22Rv1 (cell line): ENCODE measurements around the gene EPHB1.

Experiments used
- ZFX ChIP-seq: fragments of 450-650 bp; IDR thresholded peaks from 2 replicates; pipeline ENCODE4 v1.6.1; 2017; ENCODE audit warnings: antibody characterized with exemption, borderline replicate concordance
- TF ChIP-seq, protein P1 (sequence below): fragments of 450-650 bp; IDR thresholded peaks from 2 replicates; pipeline ENCODE4 v1.5.1; 2017; ENCODE audit warnings: mild to moderate bottlenecking

DNA sequence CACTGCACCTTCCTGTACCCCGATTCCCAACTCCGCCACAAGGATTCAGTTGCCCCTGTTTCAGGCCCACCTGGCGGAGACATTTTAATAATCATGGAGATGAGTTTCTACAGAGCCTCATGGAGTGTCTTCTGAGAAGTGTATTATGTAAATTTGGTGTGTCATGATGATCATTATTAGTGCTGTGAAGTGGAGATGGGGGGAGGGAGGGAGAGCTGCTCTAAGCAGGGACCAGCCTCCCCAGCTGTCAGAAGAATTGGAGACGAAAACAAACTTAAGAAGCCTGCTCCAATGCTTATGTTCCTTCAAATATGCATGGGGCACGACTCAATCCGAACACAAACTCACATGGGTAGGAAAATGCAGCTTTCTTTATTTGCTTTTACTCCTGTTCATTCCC lies 127.8 kb downstream of the EPHB1 start:
- TF ChIP-seq, protein P1, sequence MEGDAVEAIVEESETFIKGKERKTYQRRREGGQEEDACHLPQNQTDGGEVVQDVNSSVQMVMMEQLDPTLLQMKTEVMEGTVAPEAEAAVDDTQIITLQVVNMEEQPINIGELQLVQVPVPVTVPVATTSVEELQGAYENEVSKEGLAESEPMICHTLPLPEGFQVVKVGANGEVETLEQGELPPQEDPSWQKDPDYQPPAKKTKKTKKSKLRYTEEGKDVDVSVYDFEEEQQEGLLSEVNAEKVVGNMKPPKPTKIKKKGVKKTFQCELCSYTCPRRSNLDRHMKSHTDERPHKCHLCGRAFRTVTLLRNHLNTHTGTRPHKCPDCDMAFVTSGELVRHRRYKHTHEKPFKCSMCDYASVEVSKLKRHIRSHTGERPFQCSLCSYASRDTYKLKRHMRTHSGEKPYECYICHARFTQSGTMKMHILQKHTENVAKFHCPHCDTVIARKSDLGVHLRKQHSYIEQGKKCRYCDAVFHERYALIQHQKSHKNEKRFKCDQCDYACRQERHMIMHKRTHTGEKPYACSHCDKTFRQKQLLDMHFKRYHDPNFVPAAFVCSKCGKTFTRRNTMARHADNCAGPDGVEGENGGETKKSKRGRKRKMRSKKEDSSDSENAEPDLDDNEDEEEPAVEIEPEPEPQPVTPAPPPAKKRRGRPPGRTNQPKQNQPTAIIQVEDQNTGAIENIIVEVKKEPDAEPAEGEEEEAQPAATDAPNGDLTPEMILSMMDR: no peak
- no peak for TF ChIP-seq ZFX
